K562 (cell line): ENCODE measurements around the gene GZMM. TPM values are rescaled to one million over a fixed set of nuclear protein-coding genes. Genes with fewer than 3 reads are reported as not detected.
A peak's percentile ranks its signal among the peaks of the same experiment; 100 is the strongest.

Source experiments
- ATF7 ChIP-seq: fragments of 450-650 bp; IDR thresholded peaks from 2 replicates; pipeline ENCODE4 v1.7.1; 2014; ENCODE audit warnings: mild to moderate bottlenecking, moderate library complexity
- CHD1 ChIP-seq: fragments of 200-600 bp; sonication (generic); IDR thresholded peaks from one replicate; pipeline ENCODE4 v1.6.1; 2012; ENCODE audit warnings: mild to moderate bottlenecking, moderate library complexity, low read length, inconsistent platforms
- EP400 ChIP-seq: fragments of 450-650 bp; IDR thresholded peaks from 2 replicates; pipeline ENCODE4 v1.6.1; 2017; ENCODE audit warnings: antibody characterized with exemption, mild to moderate bottlenecking, moderate library complexity
- KLF10 ChIP-seq: fragments of 250-450 bp; sonication (Bioruptor Pico); IDR thresholded peaks from 2 replicates; pipeline ENCODE4 v1.6.1; 2021; ENCODE audit warnings: matching md5 sums
- LEF1 ChIP-seq: fragments of 450-650 bp; IDR thresholded peaks from 2 replicates; pipeline ENCODE4 v1.6.1; 2016; ENCODE audit warnings: mild to moderate bottlenecking
- MBD1 ChIP-seq: fragments of 250-450 bp; sonication (Bioruptor Pico); IDR thresholded peaks from 2 replicates; pipeline ENCODE4 v1.8.0; 2022; ENCODE audit warnings: inconsistent platforms
- MTA1 ChIP-seq: fragments of 450-650 bp; IDR thresholded peaks from 2 replicates; pipeline ENCODE4 v1.6.1; 2017; ENCODE audit warnings: borderline replicate concordance
- NCOA2 ChIP-seq, 2 experiments: fragments of 450-650 bp; IDR thresholded peaks; 2 replicates each; pipeline ENCODE4 v1.6.1; 2018; ENCODE audit warnings: mild to moderate bottlenecking in 2 of 2, moderate library complexity in 1 of 2; ENCODE audit not compliant: partially characterized antibody in 2 of 2
- RBBP5 ChIP-seq: fragments of 200-600 bp; sonication (generic); IDR thresholded peaks from 2 replicates; pipeline ENCODE4 v1.6.1; 2012; ENCODE audit warnings: borderline replicate concordance, mild to moderate bottlenecking, low read length, control low read depth, inconsistent platforms; ENCODE audit not compliant: insufficient read depth, poor library complexity, severe bottlenecking
- RBM34 ChIP-seq: fragments of 200-400 bp; formaldehyde crosslinking; IDR thresholded peaks from 2 replicates; pipeline ENCODE4 v1.6.1; 2018; ENCODE audit warnings: low read length, borderline replicate concordance; ENCODE audit not compliant: insufficient read depth
- RERE ChIP-seq: sonication (generic); formaldehyde crosslinking; IDR thresholded peaks from 2 replicates; pipeline ENCODE4 v1.8.0; 2023; ENCODE audit warnings: missing genetic modification reagents, mild to moderate bottlenecking, borderline replicate concordance
- RFX1 ChIP-seq: fragments of 450-650 bp; IDR thresholded peaks from 2 replicates; pipeline ENCODE4 v1.6.1; 2016; ENCODE audit warnings: mild to moderate bottlenecking, moderate library complexity
- SETDB1 ChIP-seq: IDR thresholded peaks from one replicate; pipeline ENCODE4 v1.6.1; 2012; ENCODE audit warnings: low read length, control low read depth, inconsistent platforms
- SRF ChIP-seq, 2 experiments: fragments of 250-450, 450-650 bp in 1 of 2; sonication (Bioruptor Pico) in 1 of 2; sonication (generic) in 1 of 2; formaldehyde crosslinking; IDR thresholded peaks; 2 replicates each; pipeline versions ENCODE4 v1.5.0 to v1.5.1; 2020 to 2022; ENCODE audit warnings: mild to moderate bottlenecking in 1 of 2, missing genetic modification reagents in 1 of 2
- SRSF9 ChIP-seq: fragments of 200-400 bp; formaldehyde crosslinking; IDR thresholded peaks from 2 replicates; pipeline ENCODE4 v1.6.1; 2017; ENCODE audit warnings: low read depth, low read length, borderline replicate concordance
- THAP7 ChIP-seq: fragments of 250-450 bp; sonication (Bioruptor Pico); IDR thresholded peaks from 2 replicates; pipeline ENCODE4 v1.5.0; 2021
- ZBTB7A ChIP-seq: IDR thresholded peaks from 2 replicates; pipeline ENCODE4 v1.6.1; 2011; ENCODE audit warnings: low read depth, mild to moderate bottlenecking, low read length, moderate library complexity, borderline replicate concordance; ENCODE audit not compliant: control insufficient read depth
- ZNF143 ChIP-seq: sonication (generic); formaldehyde crosslinking; IDR thresholded peaks from 2 replicates; pipeline ENCODE4 v1.9.0; 2022; ENCODE audit warnings: mild to moderate bottlenecking, missing genetic modification reagents
- ZNF282 ChIP-seq: sonication (generic); formaldehyde crosslinking; IDR thresholded peaks from 2 replicates; pipeline ENCODE4 v1.8.1; 2023; ENCODE audit warnings: missing genetic modification reagents
- ZNF668 ChIP-seq: fragments of 250-450 bp; sonication (Bioruptor Pico); IDR thresholded peaks from 2 replicates; pipeline ENCODE4 v1.8.0; 2022; ENCODE audit warnings: mild to moderate bottlenecking, inconsistent platforms
- ZNF707 ChIP-seq: fragments of 250-450 bp; sonication (Bioruptor Pico); conservative IDR thresholded peaks from 2 replicates; pipeline ENCODE4 v1.8.0; 2022; ENCODE audit warnings: inconsistent platforms, mild to moderate bottlenecking, moderate library complexity
- ZNF77 ChIP-seq: fragments of 250-450 bp; sonication (Bioruptor Pico); IDR thresholded peaks from 2 replicates; pipeline ENCODE4 v1.5.0; 2020
- polyA plus RNA-seq, 8 experiments: library from polyadenylated mRNA; depleted of rRNA in 4 of 8; stranded (reverse) in 5 of 8; unstranded in 3 of 8; fragments of >200 nt; fragmentation: Nextera tagmentation in 2 of 8; fragmentation: Illumina TruSeq in 1 of 8; extraction: Ambion mirVana in 2 of 8; extraction: Trizol in 1 of 8; gene quantifications; 2 replicates each; pipeline versions ENCODE4 v1.2.1 to v1.2.3, GENCODE V29; 2011 to 2014; ENCODE audit warnings: inconsistent platforms in 1 of 8, missing spikeins in 1 of 8
- total RNA-seq, 7 experiments: library from RNA; depleted of rRNA in 6 of 7; stranded (reverse); fragments of >200 nt in 6 of 7; fragmentation: Illumina TruSeq in 2 of 7; extraction: Trizol in 2 of 7; gene quantifications; 2 replicates each; pipeline versions ENCODE4 v1.2.1 to v1.2.3, GENCODE V29; 2011 to 2021; ENCODE audit warnings: low replicate concordance in 1 of 7

Gene GZMM
- total and polyA plus RNA-seq, 9 of the 15 experiments (the other 6 are each of a cell fraction or from before 2014, with no cell fraction given) = 0.08 to 2.6 (median 0.70) TPM; not detected in 2

GRCh38 chr19:572140-572742, 28.4 kb downstream of the GZMM start, which contains the start of gene BSG (continued):
- no peak for TF ChIP-seq NCOA2 (IDR thresholded peaks at IDR 0.05; ENCODE audit: partially characterized antibody in 2 of 2)
- TF ChIP-seq EP400 = peak; percentile 48
- 0 out of 2 replicates have a peak, but pooled peaks have one; percentile 42 for TF ChIP-seq MTA1
- TF ChIP-seq RERE (CRISPR knock-in tag) = no peak
- TF ChIP-seq CHD1 = no peak
- TF ChIP-seq ZNF282 (CRISPR knock-in tag) = no peak
- TF ChIP-seq LEF1 = peak; percentile 64
- peak; percentile 46 for TF ChIP-seq RBBP5
- TF ChIP-seq SETDB1 = no peak
- no peak for TF ChIP-seq ZNF668 (CRISPR knock-in tag)
- no peak for TF ChIP-seq SRSF9
- TF ChIP-seq SRF (CRISPR knock-in tag; IDR thresholded peaks at IDR 0.05) = peak in 1 of 2 experiments; percentile 75; a peak in 2 of 4 replicates
- no peak for TF ChIP-seq MBD1 (CRISPR knock-in tag)
- TF ChIP-seq ZNF77 (CRISPR knock-in tag) = no peak
- TF ChIP-seq ZNF143 (CRISPR knock-in tag) = no peak
- TF ChIP-seq RFX1 = peak; percentile 96
- TF ChIP-seq ZBTB7A = peak; percentile 51; the same call in 1 of the 2 replicates
- TF ChIP-seq RBM34 = no peak
- TF ChIP-seq ZNF707 (CRISPR knock-in tag) = no peak
- TF ChIP-seq THAP7 (CRISPR knock-in tag) = peak; percentile 45; the same call in 1 of the 2 replicates
- peak; percentile 90 for TF ChIP-seq ATF7
- no peak for TF ChIP-seq KLF10 (CRISPR knock-in tag)
